ENCODE results near the gene NNMT.

Gene NNMT

GRCh38 chr11:114295676-114296604 lies at the start of gene NNMT:
TSS of gene NNMT (plus strand) at chr11:114296399. CDS start at chr11:114296557, 158 bp downstream.
- no peak for DNase-seq

GRCh38 chr11:114247070-114247789 lies 49.0 kb upstream of the NNMT start:
- no peak for DNase-seq

GRCh38 chr11:114250180-114250579 lies 46.0 kb upstream of the NNMT start:
- DNase-seq = no peak

GRCh38 chr11:114250993-114251814 lies 45.0 kb upstream of the NNMT start:
- no peak for DNase-seq

GRCh38 chr11:114251815-114252337 lies 44.3 kb upstream of the NNMT start:
- no peak for DNase-seq

GRCh38 chr11:114252767-114253166 lies 43.4 kb upstream of the NNMT start:
- DNase-seq = no peak

GRCh38 chr11:114253771-114254170 lies 42.4 kb upstream of the NNMT start:
- no peak for DNase-seq

GRCh38 chr11:114254571-114255146 lies 41.5 kb upstream of the NNMT start:
- DNase-seq = no peak

- no peak for DNase-seq
These were observed 40.9 kb upstream of the NNMT start for GRCh38 chr11:114255289-114255688.

GRCh38 chr11:114256176-114256966 lies 39.8 kb upstream of the NNMT start:
- DNase-seq = no peak

- DNase-seq = no peak
These were observed 39.3 kb upstream of the NNMT start for GRCh38 chr11:114256967-114257286.

GRCh38 chr11:114257621-114258558 lies 38.3 kb upstream of the NNMT start:
- no peak for DNase-seq

GRCh38 chr11:114258696-114259095 lies 37.5 kb upstream of the NNMT start:
- no peak for DNase-seq

GRCh38 chr11:114259124-114259526 lies 37.1 kb upstream of the NNMT start:
- DNase-seq = no peak

GRCh38 chr11:114259551-114259983 lies 36.6 kb upstream of the NNMT start:
- DNase-seq = no peak

- no peak for DNase-seq
These were observed 36.1 kb upstream of the NNMT start for GRCh38 chr11:114260077-114260476.

GRCh38 chr11:114260483-114260882 lies 35.7 kb upstream of the NNMT start:
- no peak for DNase-seq

GRCh38 chr11:114261791-114262190 lies 34.4 kb upstream of the NNMT start:
- DNase-seq = no peak

GRCh38 chr11:114262681-114263512 lies 33.3 kb upstream of the NNMT start:
- no peak for DNase-seq
